DMS153 treated with DMSO at 0.1 percent for 48 hours (cell line): Measurements from ENCODE around the gene FNDC3A.
"Not testable (repeated sequence)": the region's sequence is repeated elsewhere in the genome, so short reads cannot be mapped to it uniquely, and the experiment has no call there.

Source experiments
- DNase-seq: peaks from one replicate; lab custom pipeline; 2025; ENCODE audit not compliant: unreplicated experiment; lab: John Stamatoyannopoulos, UW

FNDC3A gene

GRCh38 chr13:48977286-48977625 lies 1.5 kb downstream of the FNDC3A start:
- no peak for DNase-seq

- no peak for DNase-seq
These were observed 2.3 kb downstream of the FNDC3A start for GRCh38 chr13:48977973-48978372.

- DNase-seq, result no peak
These were observed 3.4 kb downstream of the FNDC3A start for GRCh38 chr13:48978942-48979601.

GRCh38 chr13:48979892-48980291 lies 4.2 kb downstream of the FNDC3A start:
- DNase-seq, result no peak

GRCh38 chr13:48983331-48983730 lies 7.6 kb downstream of the FNDC3A start:
- no peak for DNase-seq

- DNase-seq, result no peak
These were observed 10.0 kb downstream of the FNDC3A start for GRCh38 chr13:48985756-48986155.

GRCh38 chr13:48990900-48991299 lies 15.2 kb downstream of the FNDC3A start:
- no peak for DNase-seq

- no peak for DNase-seq
These were observed 17.4 kb downstream of the FNDC3A start for GRCh38 chr13:48993150-48993549.

GRCh38 chr13:48994706-48995105 lies 19.0 kb downstream of the FNDC3A start:
- no peak for DNase-seq

GRCh38 chr13:48998641-48999292 lies 23.1 kb downstream of the FNDC3A start:
- no peak for DNase-seq

- DNase-seq, result no peak
These were observed 24.5 kb downstream of the FNDC3A start for GRCh38 chr13:49000247-49000646.

- not testable (repeated sequence) for DNase-seq
These were observed 43.4 kb downstream of the FNDC3A start for GRCh38 chr13:49018986-49019635.

- DNase-seq, result no peak
These were observed 44.6 kb downstream of the FNDC3A start for GRCh38 chr13:49020328-49020727.

GRCh38 chr13:49020940-49021553 lies 45.3 kb downstream of the FNDC3A start:
- DNase-seq, result no peak

- DNase-seq, result no peak
These were observed 46.2 kb downstream of the FNDC3A start for GRCh38 chr13:49021953-49022352.

- no peak for DNase-seq
These were observed 46.9 kb downstream of the FNDC3A start for GRCh38 chr13:49022472-49023144.

- DNase-seq, result no peak
These were observed 47.7 kb downstream of the FNDC3A start for GRCh38 chr13:49023431-49023830.

GRCh38 chr13:49026851-49027250 lies 51.1 kb downstream of the FNDC3A start:
- DNase-seq, result no peak

GRCh38 chr13:49029570-49029969 lies 53.9 kb downstream of the FNDC3A start:
- no peak for DNase-seq

GRCh38 chr13:49030213-49030612 lies 54.5 kb downstream of the FNDC3A start:
- DNase-seq, result no peak

- DNase-seq, result no peak
These were observed 65.2 kb downstream of the FNDC3A start for GRCh38 chr13:49040872-49041271.
